GM19023 (cell line): Measurements from ENCODE around the gene MKI67.

Source experiments
- ATAC-seq: cut with Tn5 transposase; IDR thresholded peaks from one replicate; pipeline ENCODE4 v1.9.1; 2021; ENCODE audit warnings: mild to moderate bottlenecking, moderate library complexity; ENCODE audit not compliant: unreplicated experiment

MKI67 gene

DNA sequence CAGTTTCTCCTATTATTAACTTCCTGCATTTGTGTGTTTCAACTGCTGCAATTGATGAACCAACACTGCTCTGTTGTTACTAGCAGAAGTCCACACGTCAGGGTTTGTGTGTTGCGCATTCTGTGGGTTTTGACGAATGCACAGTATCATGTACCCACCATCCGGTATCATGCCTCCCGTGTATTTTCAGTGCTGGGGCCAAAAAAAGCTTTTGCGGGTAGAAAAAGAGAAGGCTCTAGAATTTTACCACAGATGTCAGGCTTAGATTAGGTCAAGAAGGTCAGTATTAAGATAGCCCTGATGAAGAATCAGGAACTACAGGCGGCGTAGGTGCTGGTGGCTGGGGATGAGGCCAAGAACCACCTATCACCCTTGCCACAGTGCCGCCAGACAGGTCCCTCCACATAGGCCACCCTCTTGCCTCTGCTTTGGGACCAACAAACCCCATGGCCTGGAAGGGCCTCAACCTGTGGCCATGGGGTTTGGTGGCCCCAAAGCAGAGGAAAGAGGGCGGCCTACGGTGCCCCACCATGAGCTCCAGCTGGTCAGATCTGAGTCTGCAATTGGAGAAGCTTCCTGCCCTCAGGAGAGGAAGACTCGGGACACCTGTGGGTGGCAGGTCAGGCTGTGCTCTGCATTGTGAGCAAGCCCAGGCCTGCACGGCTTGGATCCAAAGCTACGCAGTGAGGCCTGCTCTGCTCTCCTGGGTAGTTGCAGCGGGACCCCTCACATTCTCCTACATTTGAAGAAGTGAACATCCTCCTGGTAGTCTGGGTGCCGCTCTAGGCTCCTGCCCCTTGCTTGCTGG is 71.9 kb downstream of the MKI67 start:
- no peak for ATAC-seq

DNA sequence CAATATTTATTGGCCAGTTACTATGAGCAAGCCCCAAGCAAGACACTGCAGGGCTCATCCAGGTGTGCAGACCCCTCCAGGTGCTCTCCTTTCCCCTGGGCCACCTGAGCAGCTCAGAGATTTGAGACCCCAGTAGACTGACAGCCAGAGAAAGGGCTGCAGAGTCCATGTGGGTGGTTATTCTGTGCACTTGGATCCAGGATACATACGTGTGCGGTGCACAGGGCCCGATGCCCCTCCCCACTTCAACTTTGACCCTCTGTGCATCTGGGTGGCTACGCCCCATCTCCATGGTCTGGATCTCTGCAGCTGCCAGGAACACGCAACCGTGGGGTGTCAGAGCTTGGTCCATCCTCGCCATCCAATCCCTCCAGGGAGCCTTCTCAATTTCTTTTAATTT is 72.9 kb downstream of the MKI67 start:
- ATAC-seq: no peak

DNA sequence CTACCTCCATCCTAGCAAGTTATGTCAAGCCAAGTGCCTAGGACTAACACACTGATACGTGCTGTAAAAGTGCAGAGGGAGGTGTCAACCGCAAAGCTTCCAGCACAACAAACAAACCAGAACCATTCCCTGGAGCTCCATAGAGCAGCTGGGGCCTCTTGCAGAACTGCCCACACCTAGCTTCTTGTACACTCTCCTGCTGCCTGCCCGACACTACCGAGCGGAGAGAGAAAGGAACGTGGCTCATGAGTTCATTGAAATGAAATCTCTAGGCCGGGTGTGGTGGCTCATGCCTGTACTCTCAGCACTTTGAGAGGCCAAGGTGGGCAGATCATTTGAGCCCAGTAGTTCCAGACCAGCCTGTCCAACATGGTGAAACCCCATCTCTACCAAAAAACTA is 73.5 kb downstream of the MKI67 start:
- ATAC-seq: no peak

DNA sequence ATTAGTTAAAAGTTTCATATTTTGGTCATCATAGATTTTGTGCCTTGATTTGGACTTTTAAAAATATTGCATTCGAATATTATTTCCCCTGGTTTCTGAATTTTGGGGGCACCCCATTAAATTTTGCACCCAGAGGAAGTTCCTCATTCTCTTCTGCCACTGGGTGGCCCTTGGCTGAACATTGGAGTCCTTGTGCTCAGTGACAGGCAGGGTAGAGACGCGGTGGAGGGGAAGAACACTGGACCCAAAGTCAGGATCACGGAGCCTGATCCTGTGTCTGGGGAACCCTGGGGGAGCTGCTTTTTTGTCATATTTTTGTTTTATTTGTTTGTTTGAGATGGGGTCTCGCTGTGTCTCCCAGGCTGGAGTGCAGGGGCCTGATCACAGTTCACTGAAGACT is 74.7 kb downstream of the MKI67 start:
- ATAC-seq: no peak

DNA sequence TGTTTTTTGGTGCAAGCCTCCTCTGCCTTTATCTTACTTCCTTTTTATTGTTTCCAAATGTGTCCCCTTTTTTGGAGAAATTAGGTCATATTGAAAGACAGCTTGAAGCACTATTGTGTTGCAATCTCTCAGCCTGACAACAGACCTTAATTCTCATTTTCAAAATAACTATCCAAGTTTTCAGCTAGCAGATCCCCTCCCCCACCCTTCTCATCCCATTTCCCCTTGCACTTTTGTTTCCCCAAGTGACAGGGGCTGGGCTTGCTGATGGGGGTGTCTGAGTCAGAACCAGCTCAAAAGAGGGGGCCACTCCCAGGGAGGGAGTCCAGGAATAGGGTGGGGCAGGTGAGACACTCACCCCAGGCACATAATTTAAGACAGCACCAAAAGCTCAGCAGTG is 75.3 kb downstream of the MKI67 start:
- ATAC-seq: no peak

DNA sequence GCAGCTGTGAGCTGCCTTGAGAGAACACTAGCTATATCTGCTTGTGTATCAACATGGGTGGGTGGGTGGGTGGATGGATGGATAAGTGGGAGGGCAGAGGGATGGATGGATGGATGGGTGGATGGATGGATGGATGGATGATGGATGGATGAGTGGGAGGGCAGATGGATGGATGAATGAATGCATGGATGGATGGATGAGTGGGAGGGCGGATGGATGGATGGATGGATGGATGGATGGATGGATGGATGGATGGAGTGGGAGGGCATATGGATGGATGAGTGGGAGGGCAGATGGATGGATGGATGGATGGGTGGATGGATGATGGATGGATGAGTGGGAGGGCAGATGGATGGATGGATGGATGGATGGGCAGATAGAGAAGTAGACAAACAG is 76.1 kb downstream of the MKI67 start:
- ATAC-seq: no peak

DNA sequence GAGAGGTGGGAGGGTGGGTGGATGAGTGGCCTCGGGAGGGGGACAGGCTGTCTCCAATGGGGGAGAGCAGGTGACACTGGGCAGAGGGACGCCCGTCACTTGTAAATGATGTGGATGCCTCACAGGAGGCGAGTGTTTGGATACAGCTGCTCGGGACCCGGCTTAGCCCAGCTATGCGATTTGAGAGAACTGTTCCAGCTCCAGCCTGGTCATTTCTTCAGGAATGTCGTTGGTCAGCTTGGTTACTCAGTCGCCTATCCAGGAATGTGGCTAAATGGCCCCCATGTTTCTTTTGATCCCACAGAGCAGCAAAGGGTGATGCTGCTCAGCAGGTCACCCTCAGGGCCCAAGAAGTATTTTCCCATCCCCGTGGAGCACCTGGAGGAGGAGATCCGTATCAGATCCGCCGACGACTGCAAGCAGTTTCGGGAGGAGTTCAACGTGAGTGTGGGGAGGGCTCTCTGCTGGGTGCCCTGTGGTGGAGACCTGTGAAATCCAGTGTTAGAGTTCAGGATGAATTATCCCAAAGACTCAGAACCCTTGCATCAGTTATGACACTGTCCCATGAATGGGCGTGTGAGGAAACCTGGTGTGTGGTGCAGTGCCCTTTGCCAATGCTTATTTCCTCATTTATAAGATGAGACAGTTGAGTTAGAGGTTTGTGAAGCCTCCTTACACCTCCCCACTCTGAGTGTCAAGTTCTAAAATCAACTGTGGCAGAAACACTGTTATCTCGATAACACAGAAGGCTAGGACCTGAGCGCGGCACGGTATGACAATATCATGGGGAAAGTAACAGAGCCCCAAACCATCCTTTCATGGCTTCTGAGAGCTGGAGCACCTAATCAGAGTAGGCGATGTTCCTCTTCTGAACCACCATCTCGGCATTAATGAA is 76.8 kb downstream of the MKI67 start:
- ATAC-seq: no peak

DNA sequence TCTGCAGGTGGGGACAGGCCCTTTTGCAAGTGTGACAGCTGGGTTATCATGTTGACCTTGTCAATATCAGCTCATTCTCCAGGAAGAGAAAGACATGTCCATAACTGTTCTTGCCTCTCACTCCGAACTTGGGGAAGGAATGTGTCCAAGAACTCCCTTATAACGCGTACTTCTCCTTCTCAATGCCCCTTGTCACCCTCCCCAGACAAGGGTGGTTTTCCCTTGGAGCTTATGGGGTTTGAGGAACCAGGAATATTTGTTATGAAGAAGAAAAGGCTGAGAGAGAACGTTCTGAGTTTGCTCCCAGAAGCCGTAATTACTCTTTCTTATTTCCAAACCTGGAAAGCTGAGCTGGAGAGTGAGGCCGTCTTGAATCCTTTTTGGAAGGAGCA is 77.4 kb downstream of the MKI67 start:
- no peak for ATAC-seq

DNA sequence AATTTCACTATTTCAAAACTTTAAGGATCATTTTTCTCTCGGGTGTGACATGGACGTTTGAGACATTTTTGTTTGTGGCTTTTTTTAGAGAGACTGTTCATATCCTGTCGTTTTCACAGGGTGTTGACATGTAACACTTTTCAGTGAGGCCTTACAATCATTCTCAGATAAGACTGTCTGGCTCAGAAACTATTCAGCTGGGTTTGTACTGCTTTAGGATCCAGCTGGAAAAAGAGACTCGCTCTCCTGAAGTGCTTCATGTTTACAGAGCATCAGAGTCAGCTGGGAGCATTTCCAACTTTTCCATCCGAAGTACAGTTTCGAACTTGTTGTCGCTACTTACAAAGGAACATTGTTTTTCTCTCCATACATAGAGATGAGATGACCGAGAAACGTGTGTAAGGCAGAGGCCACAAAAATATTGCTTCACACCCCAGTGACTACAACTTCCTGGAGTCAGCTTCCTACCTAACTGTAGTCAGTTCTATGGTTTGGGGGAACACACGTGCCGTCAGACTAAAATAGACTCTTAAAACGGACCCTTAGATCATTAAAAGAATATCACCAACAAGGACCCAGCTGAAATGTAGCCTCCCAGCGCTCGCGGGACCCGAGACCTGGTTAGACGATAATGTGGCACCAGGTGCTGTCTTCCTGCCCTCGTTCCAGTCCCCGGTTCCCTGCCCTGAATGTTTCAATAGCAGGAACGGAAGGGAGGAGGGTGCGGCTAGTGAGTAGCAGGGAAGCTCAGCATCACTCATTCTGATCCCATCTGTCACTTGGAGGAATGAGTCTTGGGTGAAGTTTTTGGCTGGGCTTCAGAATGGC is 78.0 kb downstream of the MKI67 start:
- peak; percentile 4 for ATAC-seq

DNA sequence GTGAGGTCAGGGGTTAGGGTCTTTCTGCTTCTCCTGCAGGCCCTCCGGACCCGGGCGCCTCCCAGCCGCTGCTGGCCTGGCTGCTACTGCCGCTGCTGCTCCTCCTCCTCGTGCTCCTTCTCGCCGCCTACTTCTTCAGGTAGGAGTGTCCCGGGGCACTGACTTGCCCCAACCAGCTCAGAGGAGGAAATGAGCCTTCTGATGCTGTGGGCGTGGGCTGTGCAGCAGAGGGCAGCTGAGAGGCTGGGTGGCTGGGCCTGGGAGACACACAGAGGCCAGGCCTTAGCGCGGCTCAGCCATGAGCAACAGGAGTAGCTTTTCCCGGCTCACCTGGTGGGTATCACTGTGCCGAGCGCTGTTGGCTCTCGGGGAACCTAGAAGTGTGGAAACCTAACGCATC is 78.9 kb downstream of the MKI67 start:
- ATAC-seq: peak; percentile 99

DNA sequence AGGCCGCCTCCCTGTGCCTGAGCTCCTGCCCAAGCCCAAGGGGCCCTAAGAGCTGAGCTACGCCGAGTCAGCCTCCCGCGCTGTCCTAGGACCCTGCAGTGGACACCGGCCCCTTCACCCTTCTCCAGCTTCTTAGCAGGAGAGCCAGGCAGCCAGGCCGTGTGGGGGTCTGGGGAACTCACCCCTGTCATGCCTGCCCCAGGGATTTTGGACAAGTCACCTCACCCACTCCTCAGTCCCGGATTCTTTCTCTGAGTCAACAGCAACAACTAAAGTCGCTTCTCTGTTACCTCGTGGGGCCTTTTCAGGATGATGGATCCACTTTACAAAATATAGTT is 79.3 kb downstream of the MKI67 start:
- peak; percentile 1 for ATAC-seq
